Trophoblast cell (in vitro differentiated cells and primary cell): ENCODE data around the gene RPS21.
A peak's percentile ranks its signal among the peaks of the same experiment; 100 is the strongest.

ENCODE experiments used
- DNase-seq, 2 donors: peaks; one replicate each; pipeline ENCODE4 v3.0.0-alpha.2; 2016
- H2AFZ ChIP-seq: 2 replicates; pipeline ENCODE4 v1.6.1; 2013; ENCODE audit warnings: low read length, moderate library complexity, mild to moderate bottlenecking; ENCODE audit not compliant: insufficient read depth, poor library complexity
- H2AK5ac ChIP-seq: 2 replicates; pipeline ENCODE4 v1.6.1; 2013; ENCODE audit warnings: mild to moderate bottlenecking, low read length
- H2BK120ac ChIP-seq: 2 replicates; pipeline ENCODE4 v1.6.1; 2013; ENCODE audit warnings: low read length, mild to moderate bottlenecking, moderate library complexity; ENCODE audit not compliant: insufficient read depth, poor library complexity
- H2BK12ac ChIP-seq: 2 replicates; pipeline ENCODE4 v1.6.1; 2013; ENCODE audit warnings: mild to moderate bottlenecking, low read length, moderate library complexity
- H2BK5ac ChIP-seq: 2 replicates; pipeline ENCODE4 v1.6.1; 2013; ENCODE audit warnings: low read length, low read depth, moderate library complexity, mild to moderate bottlenecking; ENCODE audit not compliant: poor library complexity
- H3K14ac ChIP-seq: 2 replicates; pipeline ENCODE4 v1.6.1; 2013; ENCODE audit warnings: mild to moderate bottlenecking, low read length
- H3K18ac ChIP-seq: 2 replicates; pipeline ENCODE4 v1.6.1; 2013; ENCODE audit warnings: mild to moderate bottlenecking, low read length
- H3K23ac ChIP-seq: 2 replicates; pipeline ENCODE4 v1.6.1; 2013; ENCODE audit warnings: low read length
- H3K27ac ChIP-seq: 2 replicates; pipeline ENCODE4 v1.5.1; 2013; ENCODE audit warnings: low read depth, mild to moderate bottlenecking, inconsistent platforms, low read length, moderate library complexity
- H3K27me3 ChIP-seq: 2 replicates; pipeline ENCODE4 v1.6.1; 2013; ENCODE audit warnings: inconsistent platforms, mild to moderate bottlenecking, low read length, moderate library complexity; ENCODE audit not compliant: insufficient read depth
- H3K36me3 ChIP-seq, 2 experiments: 1 replicate in 1 of 2; 2 replicates in 1 of 2; pipeline ENCODE4 v1.6.1; 2013; ENCODE audit warnings: low read length in 2 of 2, mild to moderate bottlenecking in 2 of 2, moderate library complexity in 1 of 2; ENCODE audit not compliant: insufficient read depth in 2 of 2, control insufficient read depth in 1 of 2
- H3K4ac ChIP-seq: 2 replicates; pipeline ENCODE4 v1.6.1; 2013; ENCODE audit warnings: low read depth, mild to moderate bottlenecking, low read length, moderate library complexity
- H3K4me1 ChIP-seq, 2 experiments: 1 replicate in 1 of 2; 2 replicates in 1 of 2; pipeline ENCODE4 v1.6.1; 2013; ENCODE audit warnings: low read length in 2 of 2, mild to moderate bottlenecking in 2 of 2, moderate library complexity in 1 of 2; ENCODE audit not compliant: insufficient read depth in 2 of 2, control insufficient read depth in 1 of 2
- H3K4me2 ChIP-seq: 2 replicates; pipeline ENCODE4 v1.6.1; 2013; ENCODE audit warnings: inconsistent platforms, mild to moderate bottlenecking, low read length, moderate library complexity
- H3K4me3 ChIP-seq: 2 replicates; pipeline ENCODE4 v1.5.1; 2013; ENCODE audit warnings: mild to moderate bottlenecking, low read depth, low read length, inconsistent platforms
- H3K79me1 ChIP-seq: one replicate; pipeline ENCODE4 v1.6.1; 2013; ENCODE audit warnings: low read length
- H3K79me2 ChIP-seq: 2 replicates; pipeline ENCODE4 v1.6.1; 2013; ENCODE audit warnings: low read length, mild to moderate bottlenecking; ENCODE audit not compliant: control insufficient read depth, insufficient read depth, poor library complexity
- H3K9ac ChIP-seq: 2 replicates; pipeline ENCODE4 v1.6.1; 2013; ENCODE audit warnings: mild to moderate bottlenecking, low read length
- H3K9me3 ChIP-seq: 2 replicates; pipeline ENCODE4 v1.6.1; 2013; ENCODE audit warnings: low read depth, mild to moderate bottlenecking, control low read depth, inconsistent platforms, low read length; ENCODE audit not compliant: insufficient read depth
- H4K12ac ChIP-seq: 2 replicates; pipeline ENCODE4 v1.6.1; 2013; ENCODE audit warnings: low read depth, mild to moderate bottlenecking, low read length, moderate library complexity
- H4K8ac ChIP-seq: 2 replicates; pipeline ENCODE4 v1.6.1; 2013; ENCODE audit warnings: low read depth, mild to moderate bottlenecking, low read length, moderate library complexity
- H4K91ac ChIP-seq: one replicate; pipeline ENCODE4 v1.6.1; 2013; ENCODE audit warnings: low read depth, mild to moderate bottlenecking, low read length, moderate library complexity
- WGBS: extraction: QIAGEN DNeasy Blood & Tissue Kit; methylation state at CpG from one replicate; pipeline ENCODE4 v1.1.7; 2013; ENCODE audit warnings: missing lambda C conversion rate; ENCODE audit not compliant: insufficient read length, insufficient coverage; ENCODE audit errors: extremely low coverage; 5-methylcytosine and 5-hydroxymethylcytosine counted together

RPS21 gene

DNA sequence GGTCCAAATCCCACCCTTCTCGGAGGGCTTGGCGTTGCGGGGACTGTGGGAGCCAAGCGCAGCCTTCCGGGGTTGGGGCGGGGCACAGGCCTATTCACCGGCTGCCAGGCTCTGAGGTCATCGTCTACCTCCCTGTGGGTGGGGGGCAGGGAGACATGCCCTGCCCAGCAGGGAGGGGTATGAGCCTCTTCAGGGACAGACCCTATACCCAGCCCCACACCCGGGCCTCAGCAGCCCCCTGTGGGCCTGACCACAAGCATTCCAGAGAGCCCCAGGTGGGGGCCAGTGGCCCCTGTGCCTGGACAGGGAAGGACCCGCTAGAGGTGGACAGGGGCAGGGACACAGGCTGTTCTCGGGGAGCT is 31.4 kb upstream of the RPS21 start:
- Histone ChIP-seq H3K9ac (no peak overlapping the region), H3K23ac (no peak overlapping the region), H3K14ac (peak overlapping the region; percentile 6), H4K91ac (peak overlapping the region; percentile 45), H3K27ac (peak overlapping the region; percentile 9), H2AK5ac (no peak overlapping the region), H3K4me1 (peaks cover 21 to 25% of the 10 kb centered on the region in 2 experiments), H3K4me2 (no peak overlapping the region), H3K79me1 (peaks cover 8% of the 10 kb centered on the region), H3K27me3 (no peaks in the 10 kb centered on the region), H4K8ac (peak overlapping the region; percentile 12), H2BK120ac (no peak overlapping the region), H4K12ac (no peak overlapping the region), H3K4me3 (no peak overlapping the region), H2BK12ac (no peak overlapping the region), H3K36me3 (peaks cover 61 to 79% of the 10 kb centered on the region in 2 experiments), H2BK5ac (no peak overlapping the region), H2AFZ (no peak overlapping the region), H3K4ac (peak overlapping the region; percentile 80), H3K79me2 (peaks cover 44% of the 10 kb centered on the region), H3K9me3 (peaks cover 4% of the 10 kb centered on the region), H3K18ac (no peak overlapping the region)
- DNase-seq, result no peak
- WGBS, result no CpG with 5 or more reads among the region's 11 CpGs

DNA sequence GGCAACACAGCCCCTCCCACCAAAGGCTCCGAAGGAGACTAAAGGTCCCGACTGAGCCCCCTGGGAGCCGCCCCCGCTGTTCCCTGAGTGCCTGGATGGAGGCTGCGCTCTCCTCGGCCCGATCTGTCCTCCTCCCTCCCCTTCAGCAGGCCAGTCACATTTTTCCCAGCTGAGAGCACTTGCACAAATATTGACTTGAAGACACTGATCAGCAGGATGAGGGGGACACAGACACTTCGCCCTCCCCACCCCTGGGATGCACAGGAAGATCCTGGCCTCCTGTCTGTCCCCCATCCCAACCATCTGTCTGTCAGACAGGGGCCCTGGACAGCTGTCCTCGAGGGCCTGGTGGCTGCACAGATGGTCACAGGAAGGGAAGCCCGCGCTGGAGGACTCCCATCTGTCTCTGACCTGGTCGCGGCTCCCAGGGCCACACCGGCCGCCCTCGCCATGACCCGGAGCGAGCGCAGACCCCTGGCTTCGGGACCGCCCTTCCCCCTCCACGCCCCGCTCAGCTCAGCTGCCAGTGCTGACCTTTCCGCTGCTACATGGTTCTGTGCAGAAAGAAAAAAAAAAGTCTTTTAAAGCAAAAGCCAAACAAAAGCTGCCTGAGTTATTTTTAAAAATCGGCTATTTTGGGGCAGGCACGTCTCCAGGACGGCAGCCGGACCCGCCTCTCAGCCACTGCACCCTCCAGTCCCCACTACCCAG is 30.9 kb upstream of the RPS21 start:
- peaks cover 13% of the 10 kb centered on the region for H3K79me1 ChIP-seq
- H3K4me3 ChIP-seq, result no peak overlapping the region
- H4K8ac ChIP-seq, result peak overlapping the region; percentile 12
- H2AFZ ChIP-seq, result no peak overlapping the region
- H4K91ac ChIP-seq, result peak overlapping the region; percentile 45
- no peak overlapping the region for H4K12ac ChIP-seq
- no peak overlapping the region for H3K9ac ChIP-seq
- no peak overlapping the region for H2AK5ac ChIP-seq
- no peak overlapping the region for H3K4me2 ChIP-seq
- H3K27me3 ChIP-seq, result no peaks in the 10 kb centered on the region
- H3K27ac ChIP-seq, result no peak overlapping the region
- no peak overlapping the region for H3K14ac ChIP-seq
- H3K4me1 ChIP-seq, result peaks cover 23 to 27% of the 10 kb centered on the region in 2 experiments
- no peak for DNase-seq
- H3K36me3 ChIP-seq, result peaks cover 61 to 78% of the 10 kb centered on the region in 2 experiments
- H3K9me3 ChIP-seq, result peaks cover 4% of the 10 kb centered on the region
- no CpG with 5 or more reads among the region's 29 CpGs for whole genome bisulfite sequencing
- H3K18ac ChIP-seq, result no peak overlapping the region
- peak overlapping the region; percentile 80 for H3K4ac ChIP-seq
- H2BK5ac ChIP-seq, result no peak overlapping the region
- no peak overlapping the region for H2BK120ac ChIP-seq
- no peak overlapping the region for H2BK12ac ChIP-seq
- H3K23ac ChIP-seq, result no peak overlapping the region
- peaks cover 47% of the 10 kb centered on the region for H3K79me2 ChIP-seq

DNA sequence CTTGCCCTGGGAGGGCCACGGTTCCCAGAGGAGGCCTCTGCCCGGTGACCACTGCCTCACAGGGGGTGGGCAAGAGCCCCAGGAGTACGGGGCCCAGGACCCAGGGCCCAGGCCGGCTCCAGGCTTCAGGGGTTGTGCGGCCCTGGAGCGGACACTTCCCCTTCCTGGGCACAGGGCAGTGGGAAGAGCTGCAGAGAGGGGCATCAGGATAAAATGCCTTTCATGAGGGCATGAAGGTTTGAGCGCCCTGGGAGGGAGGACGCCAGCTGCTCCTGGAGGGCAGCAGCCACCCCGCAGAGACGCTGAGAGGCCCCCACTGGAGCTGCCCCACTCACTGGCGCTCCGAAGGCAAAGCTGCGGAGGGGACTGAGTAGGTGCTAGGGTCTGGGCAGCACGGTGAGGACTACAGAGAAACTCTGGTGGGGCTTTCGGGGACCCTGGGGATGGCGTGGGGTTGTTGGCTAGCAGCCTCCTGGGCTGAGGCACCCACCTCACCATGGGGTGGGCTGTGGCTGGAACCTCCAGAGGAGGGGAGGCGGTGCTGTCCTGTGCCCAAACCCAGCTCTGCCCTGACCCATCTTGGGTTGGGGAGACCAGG is 30.2 kb upstream of the RPS21 start:
- H3K4me2 ChIP-seq, result no peak overlapping the region
- peaks cover 55 to 75% of the 10 kb centered on the region in 2 experiments for H3K36me3 ChIP-seq
- H4K8ac ChIP-seq, result no peak overlapping the region
- peaks cover 2% of the 10 kb centered on the region for H3K9me3 ChIP-seq
- no peak overlapping the region for H2BK5ac ChIP-seq
- H3K14ac ChIP-seq, result no peak overlapping the region
- no peaks in the 10 kb centered on the region for H3K27me3 ChIP-seq
- peaks cover 54% of the 10 kb centered on the region for H3K79me2 ChIP-seq
- H3K18ac ChIP-seq, result no peak overlapping the region
- peak overlapping the region; percentile 65 for H3K4ac ChIP-seq
- peaks cover 30 to 34% of the 10 kb centered on the region in 2 experiments for H3K4me1 ChIP-seq
- H3K79me1 ChIP-seq, result peaks cover 19% of the 10 kb centered on the region
- no peak overlapping the region for H3K23ac ChIP-seq
- peak overlapping the region; percentile 48 for H4K91ac ChIP-seq
- no peak overlapping the region for H2AFZ ChIP-seq
- no peak overlapping the region for H3K4me3 ChIP-seq
- H2AK5ac ChIP-seq, result no peak overlapping the region
- H4K12ac ChIP-seq, result no peak overlapping the region
- DNase-seq, result no peak
- peak overlapping the region; percentile 9 for H3K27ac ChIP-seq
- WGBS, result no CpG with 5 or more reads among the region's 17 CpGs
- no peak overlapping the region for H2BK12ac ChIP-seq
- H2BK120ac ChIP-seq, result no peak overlapping the region
- no peak overlapping the region for H3K9ac ChIP-seq

DNA sequence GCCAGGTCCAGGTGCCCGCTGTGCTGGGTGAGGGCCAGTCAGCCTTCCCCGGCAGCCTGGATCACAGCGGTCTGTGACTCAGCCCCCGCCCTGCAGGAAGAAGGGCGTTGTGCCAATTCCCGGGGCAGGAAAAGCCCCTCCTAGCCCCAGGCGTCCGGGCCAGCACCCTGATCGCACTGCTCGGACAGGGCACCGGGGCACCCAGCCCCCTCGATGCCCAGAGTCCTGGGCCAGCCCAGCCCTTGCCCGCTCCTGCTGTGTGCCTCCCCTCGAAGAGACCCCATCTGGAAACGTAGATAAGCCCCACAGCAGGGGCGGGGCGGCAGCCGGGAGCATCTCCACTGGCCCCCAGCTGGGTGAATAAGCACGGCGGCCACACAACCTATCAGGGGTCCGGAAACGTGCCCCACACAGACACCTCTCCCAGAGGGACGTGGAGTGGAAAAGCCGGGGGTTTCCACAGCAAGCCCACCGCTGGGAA is 29.7 kb upstream of the RPS21 start:
- Histone ChIP-seq H3K9me3 (peaks cover 4% of the 10 kb centered on the region), H3K79me2 (peaks cover 57% of the 10 kb centered on the region), H3K14ac (no peak overlapping the region), H3K27ac (no peak overlapping the region), H2AK5ac (no peak overlapping the region), H3K4me2 (no peak overlapping the region), H3K9ac (no peak overlapping the region), H3K79me1 (peaks cover 22% of the 10 kb centered on the region), H3K4ac (peak overlapping the region; percentile 61), H4K8ac (no peak overlapping the region), H2BK5ac (no peak overlapping the region), H3K18ac (no peak overlapping the region), H2AFZ (no peak overlapping the region), H4K91ac (peak overlapping the region; percentile 48), H2BK120ac (no peak overlapping the region), H3K27me3 (no peaks in the 10 kb centered on the region), H3K23ac (no peak overlapping the region), H2BK12ac (no peak overlapping the region), H4K12ac (no peak overlapping the region), H3K4me3 (no peak overlapping the region), H3K4me1 (peaks cover 35 to 39% of the 10 kb centered on the region in 2 experiments), H3K36me3 (peaks cover 53 to 74% of the 10 kb centered on the region in 2 experiments)
- no CpG with 5 or more reads among the region's 25 CpGs for WGBS
- no peak for DNase-seq
